Measurements from ENCODE around the gene F8. TPM values are rescaled to one million over a fixed set of nuclear protein-coding genes. Genes with fewer than 3 reads are reported as not detected.

Gene F8
- total and polyA plus RNA-seq, 9 of the 15 experiments (the other 6 are each of a cell fraction or from before 2014, with no cell fraction given) = 0.41 to 3.8 (median 0.91) TPM

- TF ChIP-seq ZC3H11A (IDR thresholded peaks at IDR 0.05; ENCODE audit: low read depth, low read length) (no peak), SP1 (CRISPR knock-in tag; IDR thresholded peaks at IDR 0.05) (peak; percentile 26; the same call in 1 of the 2 replicates), SMC3 (conservative IDR thresholded peaks at IDR 0.05; ENCODE audit: insufficient read depth, low read depth, low read length) (peak; percentile 78), ZNF197 (CRISPR knock-in tag; IDR thresholded peaks at IDR 0.05; ENCODE audit: low read depth) (no peak), ETV5 (CRISPR knock-in tag; IDR thresholded peaks at IDR 0.05; ENCODE audit: low read depth) (no peak), TRIM25 (IDR thresholded peaks at IDR 0.05; ENCODE audit: borderline replicate concordance) (no peak), ZBED1 (IDR thresholded peaks at IDR 0.05) (no peak), RAD51 (IDR thresholded peaks at IDR 0.05; ENCODE audit: borderline replicate concordance, low read depth) (no peak), THRB (CRISPR knock-in tag; conservative IDR thresholded peaks at IDR 0.05) (no peak), YY1 (IDR thresholded peaks at IDR 0.05; ENCODE audit: borderline replicate concordance in 1 of 3, control insufficient read depth in 1 of 3, extremely low read depth in 1 of 3, insufficient read depth in 3 of 3, insufficient read length in 1 of 3, insufficient replicate concordance in 2 of 3, low read depth in 1 of 3, low read length in 2 of 3) (no peak), KDM1A (IDR thresholded peaks at IDR 0.05) (no peak), HSF4 (CRISPR knock-in tag; IDR thresholded peaks at IDR 0.05; ENCODE audit: borderline replicate concordance) (no peak), SRF (CRISPR knock-in tag; IDR thresholded peaks at IDR 0.05) (no peak), ZNF717 (CRISPR knock-in tag; IDR thresholded peaks at IDR 0.05) (no peak), CEBPB (tag; IDR thresholded peaks at IDR 0.05) (no peak), MYC (IDR thresholded peaks at IDR 0.05; ENCODE audit: low read depth, low read length) (0 out of 2 replicates have a peak, but pooled peaks have one; percentile 17), MYC (CRISPR knock-in tag; IDR thresholded peaks at IDR 0.05; ENCODE audit: borderline replicate concordance, low read depth) (no peak), CREB1 (IDR thresholded peaks at IDR 0.05) (0 out of 2 replicates have a peak, but pooled peaks have one; percentile 37), CREB1 (CRISPR knock-in tag; IDR thresholded peaks at IDR 0.05) (peak; percentile 62), STAG1 (CRISPR knock-in tag; IDR thresholded peaks at IDR 0.05; ENCODE audit: borderline replicate concordance) (peak; percentile 45; the same call in 1 of the 2 replicates), FIP1L1 (IDR thresholded peaks at IDR 0.05; ENCODE audit: low read depth, low read length, poor library complexity, severe bottlenecking) (no peak), POLR2G (IDR thresholded peaks at IDR 0.05; ENCODE audit: low read depth, low read length) (peak; percentile 25; the same call in 1 of the 2 replicates), ZNF263 (CRISPR knock-in tag; IDR thresholded peaks at IDR 0.05; ENCODE audit: borderline replicate concordance) (no peak), ATF1 (CRISPR knock-in tag; IDR thresholded peaks at IDR 0.05) (no peak), ATF1 (tag; IDR thresholded peaks at IDR 0.05) (peak; percentile 80)
Observed at GRCh38 chrX:155056877-155057792, 34.6 kb upstream of the F8 start (continued).

Measured in K562 (cell line).